ENCODE results near the gene LAMA4. TPM values are rescaled to one million over a fixed set of nuclear protein-coding genes. Genes with fewer than 3 reads are reported as not detected.
A peak's percentile ranks its signal among the peaks of the same experiment; 100 is the strongest.

Gene LAMA4, protein sequence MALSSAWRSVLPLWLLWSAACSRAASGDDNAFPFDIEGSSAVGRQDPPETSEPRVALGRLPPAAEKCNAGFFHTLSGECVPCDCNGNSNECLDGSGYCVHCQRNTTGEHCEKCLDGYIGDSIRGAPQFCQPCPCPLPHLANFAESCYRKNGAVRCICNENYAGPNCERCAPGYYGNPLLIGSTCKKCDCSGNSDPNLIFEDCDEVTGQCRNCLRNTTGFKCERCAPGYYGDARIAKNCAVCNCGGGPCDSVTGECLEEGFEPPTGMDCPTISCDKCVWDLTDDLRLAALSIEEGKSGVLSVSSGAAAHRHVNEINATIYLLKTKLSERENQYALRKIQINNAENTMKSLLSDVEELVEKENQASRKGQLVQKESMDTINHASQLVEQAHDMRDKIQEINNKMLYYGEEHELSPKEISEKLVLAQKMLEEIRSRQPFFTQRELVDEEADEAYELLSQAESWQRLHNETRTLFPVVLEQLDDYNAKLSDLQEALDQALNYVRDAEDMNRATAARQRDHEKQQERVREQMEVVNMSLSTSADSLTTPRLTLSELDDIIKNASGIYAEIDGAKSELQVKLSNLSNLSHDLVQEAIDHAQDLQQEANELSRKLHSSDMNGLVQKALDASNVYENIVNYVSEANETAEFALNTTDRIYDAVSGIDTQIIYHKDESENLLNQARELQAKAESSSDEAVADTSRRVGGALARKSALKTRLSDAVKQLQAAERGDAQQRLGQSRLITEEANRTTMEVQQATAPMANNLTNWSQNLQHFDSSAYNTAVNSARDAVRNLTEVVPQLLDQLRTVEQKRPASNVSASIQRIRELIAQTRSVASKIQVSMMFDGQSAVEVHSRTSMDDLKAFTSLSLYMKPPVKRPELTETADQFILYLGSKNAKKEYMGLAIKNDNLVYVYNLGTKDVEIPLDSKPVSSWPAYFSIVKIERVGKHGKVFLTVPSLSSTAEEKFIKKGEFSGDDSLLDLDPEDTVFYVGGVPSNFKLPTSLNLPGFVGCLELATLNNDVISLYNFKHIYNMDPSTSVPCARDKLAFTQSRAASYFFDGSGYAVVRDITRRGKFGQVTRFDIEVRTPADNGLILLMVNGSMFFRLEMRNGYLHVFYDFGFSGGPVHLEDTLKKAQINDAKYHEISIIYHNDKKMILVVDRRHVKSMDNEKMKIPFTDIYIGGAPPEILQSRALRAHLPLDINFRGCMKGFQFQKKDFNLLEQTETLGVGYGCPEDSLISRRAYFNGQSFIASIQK (N-terminal part only)
- total RNA-seq (2014; rRNA removed; shearing (Covaris generic); ENCODE audit: low replicate concordance), result not detected in 2 replicates

DNA sequence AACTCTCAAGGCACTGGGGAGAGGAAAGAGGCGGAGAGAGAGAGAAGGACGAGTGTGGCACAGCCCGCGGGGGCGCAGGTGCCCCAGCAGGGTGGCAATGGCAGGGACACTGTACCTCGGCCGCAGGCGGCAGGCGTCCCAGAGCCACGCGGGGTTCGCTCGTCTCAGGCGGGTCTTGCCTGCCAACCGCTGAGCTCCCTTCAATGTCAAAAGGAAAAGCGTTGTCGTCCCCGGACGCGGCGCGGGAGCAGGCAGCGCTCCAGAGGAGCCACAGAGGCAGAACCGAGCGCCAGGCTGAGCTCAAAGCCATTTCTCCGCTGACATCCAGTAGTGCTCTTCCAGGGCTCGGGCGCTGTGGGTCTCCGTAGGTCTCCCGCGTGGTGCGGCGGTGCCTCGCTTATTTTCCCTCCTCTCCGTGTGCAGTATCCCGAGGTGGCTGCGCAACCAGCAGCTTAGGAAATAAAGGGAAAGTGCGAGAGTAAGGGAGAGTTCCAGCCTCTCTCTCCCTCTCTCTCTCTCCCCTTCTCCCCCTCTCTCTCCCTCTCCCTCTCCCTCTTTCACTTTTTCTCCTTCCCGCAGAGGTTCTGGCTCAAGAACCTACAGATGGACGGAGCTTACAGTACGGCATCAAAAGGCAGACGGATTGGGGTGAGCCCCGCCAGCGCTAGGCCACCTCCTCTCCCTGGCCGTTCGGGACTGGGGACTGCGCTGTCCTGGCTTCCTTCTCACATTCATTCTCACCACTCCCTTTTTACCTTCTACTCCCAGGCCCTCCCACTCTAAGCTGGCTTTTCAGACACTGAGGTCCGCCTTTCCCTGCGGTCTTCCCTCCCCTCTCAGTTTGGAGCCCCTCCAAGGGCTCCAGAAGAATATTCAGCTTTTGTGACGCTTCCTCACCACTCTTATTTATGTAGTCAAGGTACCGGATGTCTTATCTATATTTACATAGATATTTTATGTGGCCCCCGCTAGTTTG lies at the start of gene LAMA4:
Gene LAMA4 (minus strand): TSS at position 727 of the 976 bp plus-strand sequence. CDS start 417 bp downstream, at position 310.
- no peak for DNase-seq
- H3K4me1 ChIP-seq (ENCODE audit: low read length), result no peaks in the 10 kb centered on the region
- no peaks in the 10 kb centered on the region for H3K9me2 ChIP-seq (replicated peaks; ENCODE audit: insufficient read depth, low read length)
- H3K9me3 ChIP-seq (ENCODE audit: low read length), result no peaks in the 10 kb centered on the region
- no peaks in the 10 kb centered on the region for H4K20me1 ChIP-seq (ENCODE audit: insufficient read depth, low read depth, low read length)
- H3K27me3 ChIP-seq (ENCODE audit: low read length), result no peaks in the 10 kb centered on the region
- H3K9ac ChIP-seq (ENCODE audit: low read length), result no peak within 1 kb of the TSS
- H3K4me2 ChIP-seq (ENCODE audit: low read depth, low read length, poor library complexity, severe bottlenecking), result no peak within 1 kb of the TSS
- no peak within 1 kb of the TSS for H3K4me3 ChIP-seq (ENCODE audit: low read length)
- no peaks in the 10 kb centered on the region for H3K79me2 ChIP-seq (ENCODE audit: low read length)
- no peak within 1 kb of the TSS for H3K27ac ChIP-seq (ENCODE audit: low read length)
- H2AFZ ChIP-seq (ENCODE audit: low read length), result no peak within 1 kb of the TSS
- no peaks in the 10 kb centered on the region for H3K36me3 ChIP-seq (ENCODE audit: insufficient read depth, low read length)

DNA sequence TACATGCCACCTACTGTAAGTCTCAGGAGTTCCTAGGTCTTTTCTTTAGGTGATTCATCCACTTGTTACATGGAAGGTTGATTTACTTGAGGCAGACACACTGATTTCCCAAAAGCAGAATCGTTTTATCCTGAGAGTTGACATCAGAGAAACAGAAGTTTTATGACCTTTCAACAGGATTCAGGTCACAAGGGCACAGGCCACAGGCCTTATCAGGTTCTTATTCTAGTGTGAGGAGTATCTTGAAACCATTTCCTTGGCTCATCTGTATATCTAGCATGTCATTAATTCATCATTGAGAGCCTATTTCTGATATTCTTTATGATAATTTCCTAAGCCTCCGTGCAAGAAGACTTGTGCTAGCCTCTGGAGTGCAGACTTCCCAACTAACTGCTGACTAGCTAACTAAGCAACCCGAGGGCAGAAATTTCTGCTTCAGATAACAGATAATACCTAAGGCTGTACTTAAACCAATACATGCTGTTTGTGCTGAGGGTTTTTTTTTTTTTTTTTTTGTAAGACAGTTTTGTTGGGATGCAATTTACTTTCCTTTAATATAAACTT lies 47.9 kb upstream of the LAMA4 start:
- DNase-seq, result no peak
- no peaks in the 10 kb centered on the region for H3K79me2 ChIP-seq (ENCODE audit: low read length)
- no peaks in the 10 kb centered on the region for H3K27me3 ChIP-seq (ENCODE audit: low read length)
- H3K36me3 ChIP-seq (ENCODE audit: insufficient read depth, low read length), result no peaks in the 10 kb centered on the region
- H4K20me1 ChIP-seq (ENCODE audit: insufficient read depth, low read depth, low read length), result no peaks in the 10 kb centered on the region
- no peaks in the 10 kb centered on the region for H3K9me3 ChIP-seq (ENCODE audit: low read length)
- no peaks in the 10 kb centered on the region for H3K4me1 ChIP-seq (ENCODE audit: low read length)
- H3K4me2 ChIP-seq (ENCODE audit: low read depth, low read length, poor library complexity, severe bottlenecking), result no peak overlapping the region
- H3K27ac ChIP-seq (ENCODE audit: low read length), result no peak overlapping the region
- no peak overlapping the region for H3K9ac ChIP-seq (ENCODE audit: low read length)
- H3K9me2 ChIP-seq (replicated peaks; ENCODE audit: insufficient read depth, low read length), result no peaks in the 10 kb centered on the region
- H2AFZ ChIP-seq (ENCODE audit: low read length), result no peak overlapping the region
- H3K4me3 ChIP-seq (ENCODE audit: low read length), result no peak overlapping the region

DNA sequence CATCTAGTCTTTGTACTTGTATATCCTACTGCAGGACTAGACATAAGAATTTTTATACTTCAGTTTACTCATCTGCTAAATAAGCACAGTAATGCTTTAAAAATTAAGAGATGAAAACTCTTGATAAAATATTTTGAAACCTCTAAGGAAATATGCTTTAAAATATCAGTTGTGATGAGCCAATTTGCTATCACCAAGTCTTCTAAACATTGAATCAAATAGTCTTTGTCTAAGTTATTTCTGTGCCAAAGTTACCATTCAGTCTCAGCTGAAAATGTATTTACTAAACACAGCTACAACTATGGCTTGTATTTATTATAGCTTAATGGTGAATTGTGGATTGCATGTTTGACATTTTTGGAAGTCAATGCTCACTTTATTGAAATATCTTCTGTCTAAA lies 46.5 kb upstream of the LAMA4 start:
- H3K9ac ChIP-seq (ENCODE audit: low read length), result no peak overlapping the region
- no peaks in the 10 kb centered on the region for H3K9me3 ChIP-seq (ENCODE audit: low read length)
- H3K4me3 ChIP-seq (ENCODE audit: low read length), result no peak overlapping the region
- no peaks in the 10 kb centered on the region for H4K20me1 ChIP-seq (ENCODE audit: insufficient read depth, low read depth, low read length)
- no peaks in the 10 kb centered on the region for H3K27me3 ChIP-seq (ENCODE audit: low read length)
- no peaks in the 10 kb centered on the region for H3K36me3 ChIP-seq (ENCODE audit: insufficient read depth, low read length)
- no peaks in the 10 kb centered on the region for H3K79me2 ChIP-seq (ENCODE audit: low read length)
- H3K4me2 ChIP-seq (ENCODE audit: low read depth, low read length, poor library complexity, severe bottlenecking), result no peak overlapping the region
- no peaks in the 10 kb centered on the region for H3K9me2 ChIP-seq (replicated peaks; ENCODE audit: insufficient read depth, low read length)
- H2AFZ ChIP-seq (ENCODE audit: low read length), result no peak overlapping the region
- H3K4me1 ChIP-seq (ENCODE audit: low read length), result no peaks in the 10 kb centered on the region
- H3K27ac ChIP-seq (ENCODE audit: low read length), result no peak overlapping the region
- no peak for DNase-seq

DNA sequence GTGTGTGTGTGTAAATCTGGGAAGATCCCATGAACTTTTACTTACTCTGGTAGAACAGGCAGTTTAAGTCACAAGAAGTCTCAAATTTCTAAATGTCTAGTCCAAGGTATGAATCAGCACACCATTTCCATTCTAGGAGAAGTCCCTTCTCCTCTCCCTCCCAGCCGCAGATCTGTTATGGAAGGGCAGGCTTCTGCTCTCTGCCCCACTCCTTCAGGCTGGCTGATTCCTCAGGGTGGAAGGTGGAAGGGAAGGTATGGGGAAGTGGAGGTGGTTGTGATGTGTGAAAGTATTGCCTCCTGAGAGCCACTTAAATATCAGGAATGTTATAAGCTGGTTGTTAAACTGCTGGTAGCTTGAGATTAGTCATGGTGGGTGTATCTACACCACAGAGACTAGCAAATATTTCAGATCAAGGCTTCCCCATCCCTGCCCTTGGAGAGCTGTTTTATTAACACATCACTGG lies 44.5 kb upstream of the LAMA4 start:
- no peaks in the 10 kb centered on the region for H4K20me1 ChIP-seq (ENCODE audit: insufficient read depth, low read depth, low read length)
- no peak for DNase-seq
- no peaks in the 10 kb centered on the region for H3K9me3 ChIP-seq (ENCODE audit: low read length)
- no peaks in the 10 kb centered on the region for H3K27me3 ChIP-seq (ENCODE audit: low read length)
- H3K79me2 ChIP-seq (ENCODE audit: low read length), result no peaks in the 10 kb centered on the region
- H3K27ac ChIP-seq (ENCODE audit: low read length), result no peak overlapping the region
- no peak overlapping the region for H3K9ac ChIP-seq (ENCODE audit: low read length)
- no peaks in the 10 kb centered on the region for H3K9me2 ChIP-seq (replicated peaks; ENCODE audit: insufficient read depth, low read length)
- no peak overlapping the region for H3K4me3 ChIP-seq (ENCODE audit: low read length)
- no peak overlapping the region for H3K4me2 ChIP-seq (ENCODE audit: low read depth, low read length, poor library complexity, severe bottlenecking)
- H2AFZ ChIP-seq (ENCODE audit: low read length), result no peak overlapping the region
- H3K4me1 ChIP-seq (ENCODE audit: low read length), result no peaks in the 10 kb centered on the region
- H3K36me3 ChIP-seq (ENCODE audit: insufficient read depth, low read length), result no peaks in the 10 kb centered on the region

DNA sequence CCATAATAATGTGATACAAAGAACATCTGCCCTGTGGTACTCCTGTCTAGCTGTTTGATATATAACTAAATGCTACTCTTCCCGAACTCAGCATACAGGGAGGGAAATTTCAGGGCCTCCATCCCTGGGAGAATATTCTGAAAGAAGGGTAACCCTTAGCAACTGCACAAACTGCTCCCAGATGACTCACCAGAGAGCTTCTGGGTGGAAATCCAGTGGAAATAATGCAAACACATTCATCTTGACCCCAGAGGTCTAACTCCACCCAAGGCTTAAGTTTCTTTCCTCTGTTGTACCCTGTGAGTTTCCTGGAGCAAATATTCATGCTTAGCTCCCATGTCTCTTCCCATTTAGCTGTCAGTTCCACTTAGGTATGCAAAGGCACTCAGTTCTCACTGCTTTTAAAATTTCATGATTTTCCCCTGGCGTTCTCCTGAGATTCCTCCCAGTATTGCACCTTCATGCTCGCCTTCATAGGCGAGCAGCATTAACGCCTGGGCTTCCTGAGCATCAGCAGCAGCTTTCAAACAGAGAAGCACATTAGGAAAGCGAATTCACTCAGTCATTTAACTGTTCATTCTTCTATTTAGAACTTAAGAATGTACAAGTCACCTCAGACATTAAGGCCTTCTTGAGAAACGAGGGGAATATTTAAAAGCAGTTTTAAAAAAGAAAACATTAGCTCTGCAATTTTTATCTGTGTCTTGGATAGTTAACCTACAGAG lies 43.8 kb upstream of the LAMA4 start:
- H3K9me2 ChIP-seq (replicated peaks; ENCODE audit: insufficient read depth, low read length), result no peaks in the 10 kb centered on the region
- no peak overlapping the region for H3K4me2 ChIP-seq (ENCODE audit: low read depth, low read length, poor library complexity, severe bottlenecking)
- no peaks in the 10 kb centered on the region for H3K27me3 ChIP-seq (ENCODE audit: low read length)
- H3K79me2 ChIP-seq (ENCODE audit: low read length), result no peaks in the 10 kb centered on the region
- H3K9me3 ChIP-seq (ENCODE audit: low read length), result no peaks in the 10 kb centered on the region
- no peaks in the 10 kb centered on the region for H3K36me3 ChIP-seq (ENCODE audit: insufficient read depth, low read length)
- H2AFZ ChIP-seq (ENCODE audit: low read length), result no peak overlapping the region
- no peak overlapping the region for H3K4me3 ChIP-seq (ENCODE audit: low read length)
- no peak for DNase-seq
- H3K27ac ChIP-seq (ENCODE audit: low read length), result no peak overlapping the region
- no peak overlapping the region for H3K9ac ChIP-seq (ENCODE audit: low read length)
- no peaks in the 10 kb centered on the region for H4K20me1 ChIP-seq (ENCODE audit: insufficient read depth, low read depth, low read length)
- H3K4me1 ChIP-seq (ENCODE audit: low read length), result no peaks in the 10 kb centered on the region

DNA sequence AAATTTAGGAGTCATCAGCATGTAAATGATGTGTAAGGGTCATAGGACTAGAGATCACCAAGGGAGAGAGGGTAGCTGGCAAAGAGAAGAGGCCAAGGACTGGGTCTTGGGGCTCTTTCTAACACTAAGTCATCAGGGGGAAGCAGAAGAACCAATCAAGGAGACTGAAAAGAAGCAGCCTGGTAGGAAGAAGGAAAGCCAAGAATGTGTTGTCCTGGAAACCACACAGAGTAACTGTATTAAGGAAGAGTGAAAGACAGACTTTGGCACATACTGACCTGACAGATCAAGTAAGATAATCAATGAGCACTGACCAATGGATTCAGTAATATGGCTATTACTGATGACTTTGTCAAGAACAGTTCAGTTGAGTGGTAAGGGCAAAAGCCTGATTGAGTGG lies 42.3 kb upstream of the LAMA4 start:
- H3K9ac ChIP-seq (ENCODE audit: low read length), result no peak overlapping the region
- no peaks in the 10 kb centered on the region for H3K27me3 ChIP-seq (ENCODE audit: low read length)
- no peaks in the 10 kb centered on the region for H3K4me1 ChIP-seq (ENCODE audit: low read length)
- H3K27ac ChIP-seq (ENCODE audit: low read length), result no peak overlapping the region
- no peaks in the 10 kb centered on the region for H3K9me3 ChIP-seq (ENCODE audit: low read length)
- H4K20me1 ChIP-seq (ENCODE audit: insufficient read depth, low read depth, low read length), result no peaks in the 10 kb centered on the region
- H3K4me3 ChIP-seq (ENCODE audit: low read length), result no peak overlapping the region
- H3K4me2 ChIP-seq (ENCODE audit: low read depth, low read length, poor library complexity, severe bottlenecking), result no peak overlapping the region
- H3K36me3 ChIP-seq (ENCODE audit: insufficient read depth, low read length), result no peaks in the 10 kb centered on the region
- H2AFZ ChIP-seq (ENCODE audit: low read length), result no peak overlapping the region
- H3K79me2 ChIP-seq (ENCODE audit: low read length), result no peaks in the 10 kb centered on the region
- no peak for DNase-seq
- H3K9me2 ChIP-seq (replicated peaks; ENCODE audit: insufficient read depth, low read length), result no peaks in the 10 kb centered on the region

DNA sequence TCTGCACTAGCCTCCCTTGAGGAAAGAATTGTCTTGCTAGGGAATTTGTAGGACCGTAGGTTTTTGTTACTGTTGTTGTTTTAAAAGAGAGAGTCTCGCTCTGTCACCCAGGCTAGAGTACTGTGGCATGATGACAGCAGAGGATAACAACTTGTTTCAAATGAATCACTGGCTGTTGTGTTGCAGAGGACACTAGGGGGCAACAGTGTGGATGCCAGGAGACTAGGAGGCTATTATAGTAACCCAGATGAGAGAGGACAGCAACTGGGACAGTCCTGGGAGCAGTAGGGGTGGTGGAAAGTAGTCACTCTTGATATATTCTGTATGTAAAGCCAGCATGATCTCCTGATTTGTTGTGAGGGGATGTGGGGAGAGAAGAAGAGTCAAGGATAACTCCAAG lies 41.8 kb upstream of the LAMA4 start:
- DNase-seq, result peak; percentile 62
- no peak overlapping the region for H3K4me2 ChIP-seq (ENCODE audit: low read depth, low read length, poor library complexity, severe bottlenecking)

More for the DNA sequence above, 41.8 kb upstream of the LAMA4 start:
- Histone ChIP-seq H3K4me1 (ENCODE audit: low read length) (no peaks in the 10 kb centered on the region), H3K9me2 (replicated peaks; ENCODE audit: insufficient read depth, low read length) (no peaks in the 10 kb centered on the region), H4K20me1 (ENCODE audit: insufficient read depth, low read depth, low read length) (no peaks in the 10 kb centered on the region), H3K9ac (ENCODE audit: low read length) (no peak overlapping the region), H3K27ac (ENCODE audit: low read length) (no peak overlapping the region), H3K79me2 (ENCODE audit: low read length) (no peaks in the 10 kb centered on the region), H3K4me3 (ENCODE audit: low read length) (no peak overlapping the region), H3K36me3 (ENCODE audit: insufficient read depth, low read length) (no peaks in the 10 kb centered on the region), H2AFZ (ENCODE audit: low read length) (no peak overlapping the region), H3K27me3 (ENCODE audit: low read length) (no peaks in the 10 kb centered on the region), H3K9me3 (ENCODE audit: low read length) (no peaks in the 10 kb centered on the region)
